Skin of body (tissue), 2 donors: ENCODE results near the gene PCSK1. TPM values are rescaled to one million over a fixed set of nuclear protein-coding genes. Genes with fewer than 3 reads are reported as not detected.

Source experiments
- DNase-seq: peaks from one replicate; lab custom pipeline; 2025; lab: John Stamatoyannopoulos, UW
- total RNA-seq: library from RNA; depleted of rRNA; stranded (reverse); fragments of >200 nt; gene quantifications from one replicate; pipeline ENCODE4 v1.2.3, GENCODE V29; 2014

PCSK1 gene
- under 0.01 TPM for total RNA-seq

DNA sequence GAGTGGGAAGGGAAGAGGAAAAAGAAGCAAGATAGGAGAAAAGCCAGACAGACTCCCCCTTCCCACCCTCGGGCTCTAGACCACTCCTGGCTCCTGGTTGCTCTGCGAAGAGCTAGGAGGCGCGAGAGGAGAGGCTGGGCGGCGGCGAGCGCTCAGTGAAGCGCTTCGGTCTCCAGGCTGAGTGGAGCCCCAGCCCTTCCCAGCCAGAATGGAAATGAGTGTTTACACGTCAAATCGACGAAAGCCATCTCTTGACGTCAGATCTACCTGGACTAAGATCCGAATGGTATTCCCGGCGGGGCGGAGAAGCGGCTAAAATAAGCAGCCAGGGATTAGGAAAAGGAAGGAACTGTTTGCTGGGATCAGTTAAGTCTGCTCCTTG lies at the start of gene PCSK1:
Gene PCSK1 (minus strand): TSS at position 183 of the 382 bp plus-strand sequence. CDS start 206 bp downstream, outside the sequence.
- no peak for DNase-seq

DNA sequence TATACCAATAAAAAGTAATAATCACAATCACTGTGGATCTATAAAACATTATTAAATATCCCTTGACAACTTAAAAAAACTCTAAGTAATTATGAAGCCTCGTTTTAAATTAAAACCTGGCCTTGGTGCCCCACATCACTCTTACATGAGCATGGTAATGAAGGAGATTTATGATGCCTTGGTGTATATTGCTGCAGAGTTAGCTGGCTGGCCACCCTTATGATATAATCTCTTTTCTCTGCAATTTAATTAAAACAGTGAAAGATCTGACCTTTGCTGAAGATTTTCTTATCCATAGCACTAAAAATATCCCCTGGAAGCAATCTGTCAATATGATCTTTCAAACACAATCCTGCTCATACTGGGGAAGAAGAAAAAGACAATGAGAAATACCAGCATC lies 48.8 kb upstream of the PCSK1 start:
- no peak for DNase-seq

- DNase-seq: no peak
These were observed 48.1 kb upstream of the PCSK1 start for GRCh38 chr5:96481009-96481786.

DNA sequence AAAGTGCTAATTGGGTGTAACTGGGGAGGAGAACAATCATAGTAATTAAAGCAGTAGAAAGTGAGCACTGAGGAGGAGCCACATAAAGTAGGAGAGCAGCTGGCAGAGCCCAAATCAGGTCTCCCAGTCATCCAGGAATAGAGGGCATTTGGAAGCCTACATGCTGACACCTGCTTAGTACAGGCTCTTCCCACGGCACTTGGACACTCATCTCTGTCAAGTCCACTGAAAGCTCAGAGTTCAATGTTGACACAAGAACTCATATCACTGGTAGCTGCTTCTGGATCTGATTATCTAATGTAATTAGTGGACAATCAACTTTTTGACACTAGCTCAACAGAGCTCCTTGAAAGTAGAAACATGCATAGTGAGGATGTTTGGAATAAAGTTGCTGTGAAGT lies 45.9 kb upstream of the PCSK1 start:
- no peak for DNase-seq

- DNase-seq: no peak
These were observed 43.6 kb upstream of the PCSK1 start for GRCh38 chr5:96476654-96477053.

GRCh38 chr5:96474073-96474472 lies 41.0 kb upstream of the PCSK1 start:
- DNase-seq: no peak

DNA sequence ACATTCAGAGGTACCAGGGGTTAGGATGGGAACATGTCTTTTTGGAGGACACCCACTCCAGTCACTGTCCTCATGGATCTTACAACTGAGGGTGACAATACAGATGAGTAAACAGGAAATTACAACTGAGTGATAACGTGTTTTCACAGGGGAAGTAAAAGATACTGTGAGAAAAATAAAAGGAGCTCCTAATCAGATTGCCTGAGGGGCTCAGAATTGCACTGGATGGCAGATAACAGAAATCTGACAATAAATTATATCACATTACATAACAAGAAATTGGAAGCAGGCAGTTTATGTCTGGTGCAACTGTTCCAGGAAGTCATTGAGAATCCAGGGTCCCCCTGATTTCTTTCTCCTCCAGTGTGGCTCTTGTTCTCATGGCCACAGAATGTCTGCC lies 40.1 kb upstream of the PCSK1 start:
- DNase-seq: no peak

DNA sequence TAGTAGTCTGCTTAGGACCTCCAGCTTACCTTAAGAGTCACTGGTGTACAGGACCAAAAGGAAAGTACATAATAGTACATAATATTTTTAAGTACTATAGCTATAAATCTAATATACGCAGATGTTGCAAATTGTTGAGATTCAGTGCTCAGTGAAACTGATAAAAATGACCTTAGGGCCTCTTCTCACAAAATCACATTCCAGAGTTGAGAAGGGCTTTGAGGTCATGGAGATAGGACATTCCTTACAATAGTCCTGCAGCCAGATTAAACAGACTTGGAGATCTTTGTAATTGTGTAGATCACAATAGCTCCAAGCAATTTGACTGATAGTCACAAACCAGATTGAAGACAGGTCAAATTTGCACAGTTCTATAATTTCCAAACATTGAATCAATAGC lies 37.7 kb upstream of the PCSK1 start:
- no peak for DNase-seq

DNA sequence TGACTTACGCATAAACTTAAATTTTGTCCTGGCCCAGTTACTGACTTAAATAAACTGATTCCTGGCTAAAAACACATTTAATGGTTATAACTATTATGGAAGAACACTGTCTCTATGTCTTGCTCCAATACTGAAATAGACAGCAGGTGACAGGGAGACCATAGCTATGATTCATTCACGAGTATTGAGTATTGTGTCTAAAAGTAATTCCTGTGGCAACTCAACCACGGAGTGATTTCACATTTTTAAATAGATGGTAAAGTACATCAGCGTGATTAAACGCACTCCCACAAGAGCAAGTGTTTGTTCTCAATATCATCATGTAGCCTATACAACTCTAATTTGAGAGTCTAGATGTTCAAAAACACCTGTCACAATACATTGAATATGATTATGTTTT lies 35.9 kb upstream of the PCSK1 start:
- DNase-seq: no peak

DNA sequence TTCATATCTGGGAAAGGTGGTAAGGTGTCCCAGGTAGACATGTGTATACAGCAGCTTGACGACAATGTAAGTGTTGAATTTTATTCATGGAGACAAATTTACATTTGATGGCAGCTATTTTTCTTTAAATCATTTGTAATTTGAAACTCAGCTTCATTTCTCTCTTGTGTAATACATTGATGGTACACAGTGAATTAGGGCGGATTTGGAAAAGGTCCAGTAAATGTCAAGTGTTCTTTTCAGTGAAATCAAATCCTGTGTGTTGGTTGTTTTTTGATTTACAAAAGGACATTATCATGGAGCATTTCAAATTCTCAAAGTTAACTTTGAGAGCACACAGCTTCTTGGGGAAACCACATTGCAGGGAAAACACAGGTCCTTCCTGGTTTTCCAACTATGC lies 30.0 kb upstream of the PCSK1 start:
- DNase-seq: no peak

DNA sequence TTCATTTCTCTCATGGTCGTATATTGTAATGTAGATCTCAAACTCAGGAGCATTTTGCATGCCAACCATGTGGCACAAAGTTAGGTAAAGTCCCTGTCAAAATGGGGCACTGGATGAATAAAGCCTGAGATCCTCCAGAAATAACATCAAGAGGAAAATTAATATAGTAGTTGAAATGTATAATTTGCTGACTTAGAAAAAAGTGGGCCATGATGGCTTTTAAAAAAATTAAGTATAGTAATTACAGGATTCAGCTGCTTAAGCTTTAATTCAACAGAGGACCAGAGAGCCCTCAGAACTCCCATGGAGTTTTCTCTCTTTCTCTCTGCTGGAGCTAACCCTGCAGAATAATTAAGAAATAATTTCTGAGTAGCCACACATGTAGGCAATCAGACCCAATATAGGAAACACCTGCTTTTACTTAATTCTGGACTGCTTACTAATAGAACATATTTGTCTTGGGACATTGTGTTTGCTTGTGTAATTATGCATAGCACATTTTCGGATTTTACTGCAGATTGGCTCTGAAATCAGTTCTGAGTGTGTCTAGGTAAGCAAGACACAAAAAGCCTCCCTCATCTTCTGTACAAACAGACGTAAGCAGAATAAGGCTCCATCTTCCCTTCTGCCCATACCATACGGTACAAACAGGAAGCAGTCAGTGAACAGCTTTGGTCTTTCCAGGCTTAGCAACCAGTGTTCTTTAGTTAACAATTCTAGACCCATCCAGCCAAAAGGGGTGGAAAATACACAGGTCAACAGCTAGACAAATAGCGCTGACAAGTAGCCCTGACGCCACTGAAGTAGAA lies 26.5 kb upstream of the PCSK1 start:
- DNase-seq: no peak

DNA sequence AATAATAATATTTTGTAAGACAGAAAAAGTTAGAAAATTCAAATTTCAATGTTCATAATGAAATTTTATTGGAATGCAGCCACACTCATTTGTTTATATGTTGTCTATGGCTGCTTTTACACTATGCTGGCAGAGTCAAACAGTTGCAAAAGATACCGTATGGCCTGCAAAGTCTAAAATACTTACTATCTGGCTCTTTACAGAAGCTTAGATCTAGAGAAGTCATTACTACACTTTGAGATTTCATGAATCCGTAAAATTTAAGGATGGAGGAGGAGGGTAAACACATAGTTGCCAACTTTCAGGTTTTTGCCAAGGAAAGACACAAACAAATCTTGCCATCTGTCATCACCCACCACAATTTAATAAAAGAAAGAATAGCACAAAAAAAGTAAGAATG lies 25.1 kb upstream of the PCSK1 start:
- DNase-seq: no peak

GRCh38 chr5:96455789-96456188 lies 22.7 kb upstream of the PCSK1 start:
- no peak for DNase-seq

DNA sequence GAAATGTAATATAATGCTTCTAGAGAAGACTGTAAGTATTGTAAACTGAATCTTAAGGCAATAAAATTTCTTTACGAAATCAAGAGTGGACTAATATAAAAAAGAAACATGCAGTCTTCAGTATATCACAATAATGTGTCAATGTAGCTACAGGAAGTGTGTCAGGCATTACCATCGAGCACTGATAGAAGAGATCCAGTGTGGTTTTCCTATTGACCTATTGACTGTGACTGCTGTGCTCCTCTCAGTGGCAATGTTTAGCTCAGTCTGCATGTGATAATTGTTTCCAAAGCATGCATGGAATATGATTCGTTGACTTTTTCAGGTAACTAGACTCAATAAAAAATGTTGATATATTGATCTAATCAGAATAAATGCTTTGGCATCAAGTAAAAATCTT lies 20.3 kb upstream of the PCSK1 start:
- DNase-seq: no peak

GRCh38 chr5:96447949-96448348 lies 14.9 kb upstream of the PCSK1 start:
- no peak for DNase-seq

DNA sequence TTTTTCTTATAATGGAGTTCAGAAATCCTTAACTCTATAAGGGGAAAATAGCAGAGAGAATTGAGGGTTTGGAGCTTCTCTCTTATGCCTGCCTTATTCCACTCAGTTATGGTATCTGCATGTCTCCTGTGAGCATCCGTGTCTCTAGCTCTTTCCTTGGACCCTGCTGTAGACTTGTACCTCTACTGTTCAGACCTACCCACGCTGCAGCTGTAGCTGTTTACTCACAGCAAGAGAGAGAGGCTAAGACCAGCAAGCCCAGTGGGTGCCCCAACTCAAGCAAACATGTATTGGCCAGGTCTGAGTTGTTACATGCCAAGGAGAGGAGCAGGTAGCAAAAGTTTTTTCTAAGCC lies 7.1 kb upstream of the PCSK1 start:
- no peak for DNase-seq

DNA sequence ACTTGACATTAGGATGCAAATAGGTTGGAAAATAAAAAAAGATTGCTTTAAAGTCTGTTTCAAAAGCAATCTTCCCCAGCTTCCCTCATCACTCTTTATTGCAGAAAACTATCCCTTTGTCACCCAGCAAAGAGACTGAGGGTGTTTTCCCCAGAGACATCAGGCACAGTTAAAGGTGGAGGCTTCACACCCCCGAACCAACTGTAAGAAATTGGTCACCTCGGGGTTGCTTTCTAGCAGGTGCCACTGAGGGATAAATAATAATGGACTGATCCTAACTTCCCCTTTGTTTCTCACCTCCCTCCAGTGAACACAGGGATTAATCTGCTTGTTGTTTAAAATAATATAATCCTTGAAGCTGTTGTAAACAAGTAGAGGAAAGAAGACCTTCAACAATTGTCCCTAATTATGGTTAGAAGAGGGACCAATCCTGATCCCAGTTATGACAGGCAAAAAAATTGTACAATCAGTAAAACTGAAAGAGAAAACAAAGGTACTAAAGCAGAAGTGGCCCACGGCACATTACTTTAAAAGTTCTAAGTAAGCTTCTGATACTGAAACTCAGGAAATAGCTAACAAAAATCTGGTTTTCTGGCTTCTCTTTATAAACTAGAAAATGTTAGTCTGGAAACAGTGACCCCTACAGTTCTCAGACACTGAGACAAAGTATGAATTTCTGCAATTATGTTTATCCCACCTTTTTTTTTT lies 6.6 kb upstream of the PCSK1 start:
- DNase-seq: no peak

- DNase-seq: peak; percentile 25
These were observed 1.2 kb upstream of the PCSK1 start for GRCh38 chr5:96434201-96434645.

DNA sequence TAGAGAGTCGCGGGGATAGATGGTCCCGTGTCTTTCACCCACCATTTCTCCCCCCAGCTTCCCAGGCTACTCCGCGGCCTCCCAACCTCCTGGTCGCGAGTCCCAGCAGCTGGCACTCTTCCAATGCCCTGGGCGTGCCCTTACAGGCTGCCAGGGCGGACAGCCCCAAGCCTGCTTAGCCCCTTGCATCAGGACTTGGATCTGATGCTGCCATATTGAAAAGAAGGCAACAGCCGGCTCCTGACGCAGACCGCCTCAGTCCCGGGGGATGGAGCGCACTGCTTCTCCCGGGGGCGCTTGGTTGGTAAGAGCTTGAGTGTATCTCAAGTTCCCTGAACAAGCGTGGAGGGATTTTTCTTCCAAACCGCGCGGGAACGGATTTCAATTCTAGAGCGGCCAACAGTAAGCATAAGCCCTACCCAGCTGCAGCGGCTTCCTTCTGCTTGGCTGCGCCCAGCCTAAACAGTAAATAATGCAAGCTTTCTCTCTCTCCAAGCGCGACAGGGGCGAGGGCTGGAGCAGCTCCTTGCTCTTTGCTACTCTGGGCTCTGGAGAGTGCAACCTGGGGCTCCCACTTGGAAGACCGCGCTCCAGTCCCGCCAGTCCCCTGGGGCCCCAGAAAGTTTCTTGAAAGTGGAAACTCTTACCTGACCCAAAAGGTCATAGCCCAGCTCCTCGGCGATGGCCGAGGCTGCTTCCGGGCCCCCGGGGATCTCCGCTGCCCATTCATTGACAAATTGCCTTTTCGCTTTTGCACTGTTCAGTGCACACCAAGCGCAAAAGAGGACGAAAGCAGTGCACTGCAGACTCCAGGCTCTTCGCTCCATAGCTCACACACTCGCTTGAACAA lies 607 bp downstream of the PCSK1 start:
- no peak for DNase-seq

GRCh38 chr5:96431376-96432187 lies 1.5 kb downstream of the PCSK1 start:
- DNase-seq: no peak
